ENCODE measurements around the gene MTHFD1. TPM values are rescaled to one million over a fixed set of nuclear protein-coding genes. Genes with fewer than 3 reads are reported as not detected.

MTHFD1 gene
- total RNA-seq, 2 donors from 2014 or later: 103 to 116 TPM

DNA sequence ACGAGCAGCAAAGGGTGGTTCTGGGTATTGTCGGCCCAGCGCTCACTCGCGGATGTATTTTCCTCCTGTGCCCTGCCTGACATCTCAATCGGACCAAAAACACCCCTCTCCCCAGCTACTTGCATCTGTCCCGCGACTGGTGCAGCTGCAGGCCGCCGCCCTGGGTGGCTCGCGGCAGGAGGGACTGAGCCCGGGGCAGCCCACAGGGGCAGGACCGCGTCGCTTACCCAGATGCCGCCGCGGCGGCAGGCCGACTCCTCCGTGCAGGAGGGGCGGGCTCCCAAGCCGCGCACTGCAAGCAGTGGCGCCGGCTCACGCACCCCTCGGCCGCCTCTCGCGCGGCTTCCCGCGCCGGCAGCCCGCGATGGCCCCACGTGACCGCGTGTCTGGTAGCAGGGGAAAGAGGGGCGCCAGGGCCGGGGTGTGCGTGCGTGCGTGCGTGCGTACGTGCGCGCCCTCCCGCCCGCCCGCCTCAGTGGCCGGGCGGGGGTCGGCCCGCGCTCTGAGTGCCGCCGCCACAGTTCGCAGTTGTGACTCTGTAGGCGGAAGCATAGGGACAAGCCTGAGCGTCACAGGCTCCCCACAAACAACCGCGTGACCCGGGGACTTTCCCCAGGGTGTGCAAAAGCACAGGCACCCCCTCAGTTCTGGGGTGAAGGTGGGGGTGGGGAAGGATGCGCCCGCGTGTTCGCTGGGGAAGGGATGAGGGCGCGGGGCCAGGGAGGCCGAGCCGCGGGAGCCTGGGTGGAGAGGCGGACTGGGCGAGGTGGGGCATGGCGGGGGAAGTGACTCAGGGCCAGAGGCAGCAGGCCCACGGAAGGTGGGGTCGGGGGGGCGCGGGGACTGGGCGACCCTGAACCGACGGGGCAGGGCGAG, 115.5 kb downstream of the MTHFD1 start, which contains the start of gene ZBTB25:
Gene ZBTB25, minus strand, starts transcription at position 405 of the 876 bp plus-strand sequence. CDS start 13,305 bp downstream, outside the sequence.
- peak within 1 kb of the TSS; percentile 80 for H3K4me3 Mint-ChIP-seq
- Histone ChIP-seq H3K4me1 (ENCODE audit: control insufficient read depth, insufficient read depth, low read length) (peaks cover 21% of the 10 kb centered on the region), H3K9me3 (ENCODE audit: control insufficient read depth, low read length) (no peaks in the 10 kb centered on the region), H3K4me3 (ENCODE audit: low read length) (peak within 1 kb of the TSS; percentile 93), H3K9ac (ENCODE audit: extremely low read depth, low read length, poor library complexity, severe bottlenecking) (peak within 1 kb of the TSS; percentile 99), H3K27me3 (ENCODE audit: control insufficient read depth, insufficient read depth, low read length, poor library complexity, severe bottlenecking) (no peaks in the 10 kb centered on the region), H3K36me3 (ENCODE audit: control insufficient read depth, insufficient read depth, low read length) (no peaks in the 10 kb centered on the region), H3K27ac (ENCODE audit: low read depth, low read length) (peak within 1 kb of the TSS; percentile 99)
- no peak for TF ChIP-seq CTCF (conservative IDR thresholded peaks at IDR 0.05)
- no peaks in the 10 kb centered on the region for H3K9me3 Mint-ChIP-seq
- H3K27me3 Mint-ChIP-seq (ENCODE audit: insufficient read depth): no peaks in the 10 kb centered on the region
- H3K4me1 Mint-ChIP-seq: peaks cover 52% of the 10 kb centered on the region
- peak within 1 kb of the TSS; percentile 99 for H3K27ac Mint-ChIP-seq
- 0 to 2% methylated on average over 8 to 87 of the region's 87 CpGs for WGBS, 2 experiments (ENCODE audit: insufficient coverage in 1 of 2, insufficient read length in 1 of 2)
- peak; percentile 96 for DNase-seq
- H3K36me3 Mint-ChIP-seq (ENCODE audit: low read depth): peaks cover 10% of the 10 kb centered on the region

DNA sequence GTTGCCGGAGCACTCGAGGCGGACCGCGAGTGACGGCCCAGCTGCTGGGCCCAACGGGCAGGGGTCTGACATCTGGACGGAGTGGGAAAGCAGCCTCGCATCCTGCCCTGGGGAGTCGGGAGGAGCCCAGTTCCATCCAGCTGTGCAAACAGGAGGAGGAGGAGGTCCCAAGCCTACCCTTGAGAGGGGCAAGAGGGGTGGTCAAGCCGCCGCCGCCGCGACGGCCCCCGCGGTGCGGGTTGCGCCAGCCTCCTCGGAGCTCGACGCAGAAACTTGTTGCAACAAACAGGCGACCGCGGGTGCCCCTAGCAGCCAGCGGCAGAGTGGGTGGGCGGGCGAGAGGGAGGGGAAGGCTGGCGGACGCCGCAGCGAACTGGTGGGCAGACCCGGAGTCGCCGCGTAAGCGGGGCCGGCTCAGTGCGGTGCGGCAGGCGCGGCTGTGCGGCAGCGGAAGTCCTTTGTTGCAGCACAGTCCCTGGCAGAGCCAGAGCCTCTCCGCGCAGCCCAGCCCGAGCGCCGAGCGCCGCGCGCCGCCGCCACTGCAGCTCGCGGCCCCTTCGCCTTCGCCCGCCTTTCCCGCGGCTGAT, 116.2 kb downstream of the MTHFD1 start, which contains the start of gene ZBTB1:
Gene ZBTB1, plus strand, starts transcription at position 461 of the 587 bp plus-strand sequence. CDS start 16,735 bp downstream, outside the sequence.
- no peaks in the 10 kb centered on the region for H3K27me3 Mint-ChIP-seq (ENCODE audit: insufficient read depth)
- 0 to 1% methylated on average over 20 to 63 of the region's 63 CpGs for WGBS, 2 experiments (ENCODE audit: insufficient coverage in 1 of 2, insufficient read length in 1 of 2)
- no peak for TF ChIP-seq CTCF (conservative IDR thresholded peaks at IDR 0.05)

GRCh38 chr14:64504897-64505794, 117.0 kb downstream of the MTHFD1 start:
- Mint-ChIP-seq H3K27me3 (ENCODE audit: insufficient read depth) (no peaks in the 10 kb centered on the region), H3K4me3 (peak overlapping the region; percentile 80), H3K27ac (peak overlapping the region; percentile 99), H3K9me3 (no peaks in the 10 kb centered on the region), H3K4me1 (peaks cover 57% of the 10 kb centered on the region), H3K36me3 (ENCODE audit: low read depth) (no peaks in the 10 kb centered on the region)
- H3K27me3 ChIP-seq (ENCODE audit: control insufficient read depth, insufficient read depth, low read length, poor library complexity, severe bottlenecking): no peaks in the 10 kb centered on the region
- peaks cover 21% of the 10 kb centered on the region for H3K4me1 ChIP-seq (ENCODE audit: control insufficient read depth, insufficient read depth, low read length)
- peak overlapping the region; percentile 99 for H3K27ac ChIP-seq (ENCODE audit: low read depth, low read length)
- peak; percentile 93 for DNase-seq
- H3K9ac ChIP-seq (ENCODE audit: extremely low read depth, low read length, poor library complexity, severe bottlenecking): peak overlapping the region; percentile 99
- peak overlapping the region; percentile 93 for H3K4me3 ChIP-seq (ENCODE audit: low read length)
- TF ChIP-seq CTCF (conservative IDR thresholded peaks at IDR 0.05): no peak
- H3K36me3 ChIP-seq (ENCODE audit: control insufficient read depth, insufficient read depth, low read length): no peaks in the 10 kb centered on the region
- no peaks in the 10 kb centered on the region for H3K9me3 ChIP-seq (ENCODE audit: control insufficient read depth, low read length)
- 0 to 1% methylated on average over 13 to 67 of the region's 68 CpGs for WGBS, 2 experiments (ENCODE audit: insufficient coverage in 1 of 2, insufficient read length in 1 of 2)

More for the DNA sequence above, 116.2 kb downstream of the MTHFD1 start, which contains the start of gene ZBTB1:
- Mint-ChIP-seq H3K36me3 (ENCODE audit: low read depth) (peaks cover 4% of the 10 kb centered on the region), H3K4me3 (peak within 1 kb of the TSS; percentile 80), H3K27ac (peak within 1 kb of the TSS; percentile 99), H3K4me1 (peaks cover 58% of the 10 kb centered on the region), H3K9me3 (no peaks in the 10 kb centered on the region)
- peak; percentile 93 for DNase-seq
- H3K9ac ChIP-seq (ENCODE audit: extremely low read depth, low read length, poor library complexity, severe bottlenecking): peak within 1 kb of the TSS; percentile 99
- peaks cover 21% of the 10 kb centered on the region for H3K4me1 ChIP-seq (ENCODE audit: control insufficient read depth, insufficient read depth, low read length)
- no peaks in the 10 kb centered on the region for H3K36me3 ChIP-seq (ENCODE audit: control insufficient read depth, insufficient read depth, low read length)
- H3K27me3 ChIP-seq (ENCODE audit: control insufficient read depth, insufficient read depth, low read length, poor library complexity, severe bottlenecking): no peaks in the 10 kb centered on the region
- H3K4me3 ChIP-seq (ENCODE audit: low read length): peak within 1 kb of the TSS; percentile 93
- H3K27ac ChIP-seq (ENCODE audit: low read depth, low read length): peak within 1 kb of the TSS; percentile 99
- H3K9me3 ChIP-seq (ENCODE audit: control insufficient read depth, low read length): no peaks in the 10 kb centered on the region
